Caco-2 (cell line): Measurements from ENCODE around the gene BBX. TPM values are rescaled to one million over a fixed set of nuclear protein-coding genes. Genes with fewer than 3 reads are reported as not detected.

Experiments
- BruUV-seq: library from RNA; stranded (reverse); fragments of 400-500 nt; replicated peaks from 2 replicates; lab custom pipeline; 2021; lab: Mats Ljungman, UMichigan
- CTCF ChIA-PET: fragments of 300-600 bp; sonication (Branson Sonifier 250); formaldehyde crosslinking; loops from one replicate; lab custom pipeline; 2022; ENCODE audit warnings: antibody characterized with exemption; lab: Charles Lee
- POLR2A ChIA-PET: fragments of 300-600 bp; sonication (Branson Sonifier 250); formaldehyde crosslinking; loops from one replicate; lab custom pipeline; 2022; ENCODE audit warnings: antibody characterized with exemption; lab: Charles Lee
- DNase-seq, 2 experiments: peaks; one replicate each; pipeline versions ENCODE4 v3.0.0 to v3.0.0-alpha.2; 2020 to 2022
- H3K27me3 ChIP-seq: replicated peaks from 2 replicates; pipeline ENCODE4 v1.6.0; 2011; ENCODE audit warnings: low read length; ENCODE audit not compliant: control insufficient read depth, insufficient read depth
- H3K36me3 ChIP-seq: 2 replicates; pipeline ENCODE4 v1.5.1; 2011; ENCODE audit warnings: low read length; ENCODE audit not compliant: control insufficient read depth, insufficient read depth
- H3K4me1 ChIP-seq: fragments of 250-450 bp; sonication (Bioruptor Pico); 2 replicates; pipeline ENCODE4 v1.5.1; 2020; ENCODE audit warnings: mild to moderate bottlenecking
- H3K4me3 ChIP-seq: 2 replicates; pipeline ENCODE4 v1.5.1; 2011; ENCODE audit warnings: low read depth, mild to moderate bottlenecking, control low read depth, low read length
- H3K9me3 ChIP-seq: fragments of 250-450 bp; sonication (Bioruptor Pico); 2 replicates; pipeline ENCODE4 v1.5.1; 2020; ENCODE audit warnings: mild to moderate bottlenecking, moderate library complexity
- H3K27ac Mint-ChIP-seq: one replicate; pipeline ENCODE4 v1.8.0; 2022; ENCODE audit warnings: mixed read lengths; ENCODE audit not compliant: unreplicated experiment
- H3K27me3 Mint-ChIP-seq: one replicate; pipeline ENCODE4 v1.8.0; 2022; ENCODE audit warnings: mixed read lengths; ENCODE audit not compliant: insufficient read depth, unreplicated experiment
- H3K36me3 Mint-ChIP-seq: one replicate; pipeline ENCODE4 v1.8.0; 2022; ENCODE audit warnings: mild to moderate bottlenecking, mixed read lengths; ENCODE audit not compliant: insufficient read depth, unreplicated experiment
- H3K4me1 Mint-ChIP-seq: one replicate; pipeline ENCODE4 v1.8.0; 2022; ENCODE audit warnings: low read depth, mixed read lengths; ENCODE audit not compliant: unreplicated experiment
- H3K4me3 Mint-ChIP-seq: one replicate; pipeline ENCODE4 v1.8.0; 2022; ENCODE audit warnings: mild to moderate bottlenecking, moderate library complexity, mixed read lengths; ENCODE audit not compliant: unreplicated experiment
- H3K9me3 Mint-ChIP-seq: one replicate; pipeline ENCODE4 v1.8.0; 2022; ENCODE audit warnings: mixed read lengths; ENCODE audit not compliant: unreplicated experiment
- CTCF ChIP-seq, 2 experiments: fragments of 200-600 bp in 1 of 2; IDR thresholded peaks; 1 replicate in 1 of 2; 2 replicates in 1 of 2; pipeline versions ENCODE4 v1.5.1 to v1.8.0; 2011 to 2022; ENCODE audit warnings: antibody characterized with exemption in 1 of 2, control low read depth in 1 of 2, inconsistent platforms in 1 of 2, low read depth in 1 of 2, low read length in 1 of 2, mild to moderate bottlenecking in 1 of 2, moderate library complexity in 1 of 2; ENCODE audit not compliant: insufficient read depth in 1 of 2, severe bottlenecking in 1 of 2, unreplicated experiment in 1 of 2
- intact Hi-C: fragments of 100-400 bp; cut with micrococcal nuclease; formaldehyde crosslinking; loops from one replicate; pipeline ENCODE4 v1.10.0; 2022; ENCODE audit not compliant: unreplicated experiment
- total RNA-seq: library from RNA; stranded (reverse); gene quantifications from 2 replicates; pipeline ENCODE4 v1.2.3, GENCODE V29; 2022

Gene BBX
- total RNA-seq, 1 experiment from 2014 or later: 2.6 TPM

- intact Hi-C loops: no loop called here
Observed at GRCh38 chr3:107739227-107739626, 216.5 kb downstream of the BBX start.

GRCh38 chr3:107740992-107741896, 218.5 kb downstream of the BBX start:
- POLR2A ChIA-PET: no interaction called here
- TF ChIP-seq CTCF (IDR thresholded peaks at IDR 0.05; ENCODE audit: insufficient read depth in 1 of 2, low read depth in 1 of 2, low read length in 1 of 2, severe bottlenecking in 1 of 2, unreplicated experiment in 1 of 2): peak; percentile 41 to 43
- no peaks in the 10 kb centered on the region for H3K27me3 ChIP-seq
- H3K27ac Mint-ChIP-seq: no peak overlapping the region
- H3K36me3 Mint-ChIP-seq: no peaks in the 10 kb centered on the region
- no peaks in the 10 kb centered on the region for H3K4me1 ChIP-seq
- no peaks in the 10 kb centered on the region for H3K4me1 Mint-ChIP-seq
- intact Hi-C loops: loop anchor here (1.0 to 2.0 kb wide), 4 partner anchors 51 to 504 kb away; no protein-coding TSS in a partner anchor
- H3K27me3 Mint-ChIP-seq: peaks cover 14% of the 10 kb centered on the region
- CTCF ChIA-PET: interaction anchor here (0.5 to 1.3 kb wide), 9 partner anchors 28 to 81 kb away, joined by 3 to 7 read pairs (median 3); no protein-coding TSS in a partner anchor
- H3K9me3 Mint-ChIP-seq: no peaks in the 10 kb centered on the region
- no peak overlapping the region for H3K4me3 Mint-ChIP-seq
- H3K9me3 ChIP-seq: no peaks in the 10 kb centered on the region
- no peak overlapping the region for H3K4me3 ChIP-seq
- H3K36me3 ChIP-seq: no peaks in the 10 kb centered on the region
- no peak for DNase-seq
- BruUV-seq: no TSS peak

More at GRCh38 chr3:107739227-107739626, 216.5 kb downstream of the BBX start:
- H3K27ac Mint-ChIP-seq: no peak overlapping the region
- Histone ChIP-seq H3K36me3 (no peaks in the 10 kb centered on the region), H3K9me3 (no peaks in the 10 kb centered on the region), H3K27me3 (no peaks in the 10 kb centered on the region), H3K4me3 (no peak overlapping the region), H3K4me1 (no peaks in the 10 kb centered on the region)
- peaks cover 14% of the 10 kb centered on the region for H3K27me3 Mint-ChIP-seq
- ChIA-PET CTCF (no interaction called here), POLR2A (no interaction called here)
- H3K36me3 Mint-ChIP-seq: no peaks in the 10 kb centered on the region
- no TSS peak for BruUV-seq
- no peaks in the 10 kb centered on the region for H3K9me3 Mint-ChIP-seq
- no peak for DNase-seq
- H3K4me1 Mint-ChIP-seq: no peaks in the 10 kb centered on the region
- no peak for TF ChIP-seq CTCF (IDR thresholded peaks at IDR 0.05; ENCODE audit: insufficient read depth in 1 of 2, low read depth in 1 of 2, low read length in 1 of 2, severe bottlenecking in 1 of 2, unreplicated experiment in 1 of 2)
- no peak overlapping the region for H3K4me3 Mint-ChIP-seq

GRCh38 chr3:107745354-107745753, 222.6 kb downstream of the BBX start:
- H3K9me3 ChIP-seq: no peaks in the 10 kb centered on the region
- intact Hi-C loops: no loop called here
- no peaks in the 10 kb centered on the region for H3K4me1 ChIP-seq
- Mint-ChIP-seq H3K4me3 (no peak overlapping the region), H3K36me3 (no peaks in the 10 kb centered on the region), H3K27ac (no peak overlapping the region), H3K9me3 (no peaks in the 10 kb centered on the region), H3K4me1 (no peaks in the 10 kb centered on the region), H3K27me3 (peaks cover 7% of the 10 kb centered on the region)
- ChIA-PET CTCF (no interaction called here), POLR2A (no interaction called here)
- TF ChIP-seq CTCF (IDR thresholded peaks at IDR 0.05; ENCODE audit: insufficient read depth in 1 of 2, low read depth in 1 of 2, low read length in 1 of 2, severe bottlenecking in 1 of 2, unreplicated experiment in 1 of 2): no peak
- BruUV-seq: no TSS peak
- no peaks in the 10 kb centered on the region for H3K36me3 ChIP-seq
- no peaks in the 10 kb centered on the region for H3K27me3 ChIP-seq
- H3K4me3 ChIP-seq: no peak overlapping the region
- DNase-seq: no peak
